BLaER1 (cell line): ENCODE data around the gene CCDC191.
A peak's percentile ranks its signal among the peaks of the same experiment; 100 is the strongest.

Experiments
- H3K27ac ChIP-seq: shearing (Covaris generic); formaldehyde crosslinking; 2 replicates; pipeline ENCODE4 v1.8.1; 2022
- H3K27me3 ChIP-seq: shearing (Covaris generic); formaldehyde crosslinking; 2 replicates; pipeline ENCODE4 v1.8.1; 2022
- H3K36me3 ChIP-seq: shearing (Covaris generic); formaldehyde crosslinking; 2 replicates; pipeline ENCODE4 v1.8.1; 2022
- H3K4me1 ChIP-seq: shearing (Covaris generic); formaldehyde crosslinking; 2 replicates; pipeline ENCODE4 v1.8.1; 2022
- H3K4me2 ChIP-seq: shearing (Covaris generic); formaldehyde crosslinking; 2 replicates; pipeline ENCODE4 v1.8.1; 2022
- H3K4me3 ChIP-seq: shearing (Covaris generic); formaldehyde crosslinking; 2 replicates; pipeline ENCODE4 v1.8.1; 2022
- H3K9ac ChIP-seq: shearing (Covaris generic); formaldehyde crosslinking; 2 replicates; pipeline ENCODE4 v1.8.1; 2022
- H3K9me3 ChIP-seq: shearing (Covaris generic); formaldehyde crosslinking; 2 replicates; pipeline ENCODE4 v1.8.1; 2022
- H4K20me1 ChIP-seq: shearing (Covaris generic); formaldehyde crosslinking; 2 replicates; pipeline ENCODE4 v1.8.1; 2022
- Cebpa-rat ChIP-seq: shearing (Covaris generic); IDR thresholded peaks from 2 replicates; pipeline ENCODE4 v1.8.1; 2022

Gene CCDC191

DNA sequence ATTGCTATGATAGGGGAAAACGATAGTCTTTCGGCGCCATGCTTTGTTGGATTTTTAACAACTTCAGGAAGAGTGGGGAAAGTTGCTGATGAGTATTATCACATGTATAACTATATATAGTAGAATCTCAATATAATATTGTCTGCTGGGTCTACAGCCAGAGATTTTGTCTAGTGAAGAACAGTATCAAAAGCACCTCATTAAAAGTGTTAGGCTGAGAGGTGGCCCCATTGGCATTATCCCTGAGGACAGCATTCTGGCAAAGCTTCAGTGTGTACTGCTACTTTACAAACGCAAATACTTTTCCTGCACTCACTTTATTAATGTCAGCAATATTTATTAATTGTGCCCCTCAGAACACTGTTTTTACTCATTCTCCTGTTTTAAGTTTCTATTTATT, 12.0 kb upstream of the CCDC191 start:
- no peak overlapping the region for H3K9ac ChIP-seq
- no peak for TF ChIP-seq Cebpa-rat
- no peak overlapping the region for H3K4me2 ChIP-seq
- H3K27me3 ChIP-seq: no peaks in the 10 kb centered on the region
- no peaks in the 10 kb centered on the region for H3K9me3 ChIP-seq
- H3K36me3 ChIP-seq: peaks cover 94% of the 10 kb centered on the region
- H3K4me3 ChIP-seq: no peak overlapping the region
- H4K20me1 ChIP-seq: peaks cover 54% of the 10 kb centered on the region
- H3K27ac ChIP-seq: no peak overlapping the region
- H3K4me1 ChIP-seq: no peaks in the 10 kb centered on the region

GRCh38 chr3:114067804-114068203, 11.5 kb upstream of the CCDC191 start:
- no peak for TF ChIP-seq Cebpa-rat
- no peak overlapping the region for H3K4me2 ChIP-seq
- no peak overlapping the region for H3K9ac ChIP-seq
- no peaks in the 10 kb centered on the region for H3K27me3 ChIP-seq
- H3K4me1 ChIP-seq: no peaks in the 10 kb centered on the region
- H4K20me1 ChIP-seq: peaks cover 52% of the 10 kb centered on the region
- H3K36me3 ChIP-seq: peaks cover 88% of the 10 kb centered on the region
- no peak overlapping the region for H3K27ac ChIP-seq
- no peak overlapping the region for H3K4me3 ChIP-seq
- no peaks in the 10 kb centered on the region for H3K9me3 ChIP-seq

- no peak overlapping the region for H3K9ac ChIP-seq
- no peak for TF ChIP-seq Cebpa-rat
- H3K4me2 ChIP-seq: no peak overlapping the region
- H4K20me1 ChIP-seq: peaks cover 56% of the 10 kb centered on the region
- H3K4me3 ChIP-seq: no peak overlapping the region
- no peaks in the 10 kb centered on the region for H3K27me3 ChIP-seq
- peaks cover 20% of the 10 kb centered on the region for H3K4me1 ChIP-seq
- H3K36me3 ChIP-seq: peaks cover 37% of the 10 kb centered on the region
- H3K27ac ChIP-seq: no peak overlapping the region
- H3K9me3 ChIP-seq: no peaks in the 10 kb centered on the region
These were observed 4.8 kb upstream of the CCDC191 start for GRCh38 chr3:114060906-114061655.

GRCh38 chr3:114058646-114059045, 2.3 kb upstream of the CCDC191 start:
- H3K27ac ChIP-seq: no peak overlapping the region
- H3K4me1 ChIP-seq: peaks cover 30% of the 10 kb centered on the region
- H3K9ac ChIP-seq: no peak overlapping the region
- no peaks in the 10 kb centered on the region for H3K27me3 ChIP-seq
- TF ChIP-seq Cebpa-rat: no peak
- H4K20me1 ChIP-seq: peaks cover 32% of the 10 kb centered on the region
- H3K4me3 ChIP-seq: no peak overlapping the region
- H3K9me3 ChIP-seq: no peaks in the 10 kb centered on the region
- peak overlapping the region; percentile 73 for H3K4me2 ChIP-seq
- peaks cover 15% of the 10 kb centered on the region for H3K36me3 ChIP-seq

GRCh38 chr3:114057011-114057347, 653 bp upstream of the CCDC191 start:
- no peak for TF ChIP-seq Cebpa-rat

GRCh38 chr3:114052216-114052615, 4.1 kb downstream of the CCDC191 start:
- H3K36me3 ChIP-seq: no peaks in the 10 kb centered on the region
- H3K27me3 ChIP-seq: no peaks in the 10 kb centered on the region
- no peak overlapping the region for H3K9ac ChIP-seq
- peaks cover 10% of the 10 kb centered on the region for H3K4me1 ChIP-seq
- TF ChIP-seq Cebpa-rat: no peak
- no peak overlapping the region for H3K4me2 ChIP-seq
- no peaks in the 10 kb centered on the region for H4K20me1 ChIP-seq
- no peaks in the 10 kb centered on the region for H3K9me3 ChIP-seq
- no peak overlapping the region for H3K27ac ChIP-seq
- H3K4me3 ChIP-seq: no peak overlapping the region

More at GRCh38 chr3:114057011-114057347, 653 bp upstream of the CCDC191 start:
- H3K27ac ChIP-seq: peak overlapping the region; percentile 50
- H3K36me3 ChIP-seq: peaks cover 15% of the 10 kb centered on the region
- peaks cover 30% of the 10 kb centered on the region for H3K4me1 ChIP-seq
- no peaks in the 10 kb centered on the region for H3K27me3 ChIP-seq
- no peaks in the 10 kb centered on the region for H3K9me3 ChIP-seq
- peak overlapping the region; percentile 80 for H3K9ac ChIP-seq
- H3K4me2 ChIP-seq: peak overlapping the region; percentile 73
- peak overlapping the region; percentile 80 for H3K4me3 ChIP-seq
- peaks cover 20% of the 10 kb centered on the region for H4K20me1 ChIP-seq

- H3K27ac ChIP-seq: no peak overlapping the region
These were observed 13.1 kb downstream of the CCDC191 start for GRCh38 chr3:114043205-114043604.

DNA sequence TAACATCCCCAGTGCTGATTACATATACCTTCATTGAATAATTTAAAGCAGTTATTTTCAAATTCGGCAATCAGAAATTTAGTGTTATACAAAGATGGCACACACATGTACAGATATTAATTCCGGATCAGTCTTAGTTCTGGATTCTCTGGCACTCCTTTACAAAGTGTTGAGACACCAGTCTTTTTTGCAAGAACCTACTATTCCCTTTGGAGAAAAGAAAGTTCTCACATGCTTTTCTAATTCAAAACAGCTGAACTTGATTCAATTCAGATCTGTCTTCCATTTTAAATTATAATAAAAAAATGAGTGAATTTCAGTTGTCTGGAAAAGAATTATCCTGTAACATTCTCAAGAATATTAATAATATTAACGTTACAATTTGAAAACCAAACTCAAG, 20.4 kb downstream of the CCDC191 start:
- no peak for TF ChIP-seq Cebpa-rat
- Histone ChIP-seq H3K27ac (no peak overlapping the region), H3K4me3 (no peak overlapping the region), H3K4me2 (no peak overlapping the region), H3K27me3 (no peaks in the 10 kb centered on the region), H3K36me3 (no peaks in the 10 kb centered on the region), H3K9ac (no peak overlapping the region), H3K4me1 (no peaks in the 10 kb centered on the region), H4K20me1 (no peaks in the 10 kb centered on the region), H3K9me3 (no peaks in the 10 kb centered on the region)

More at GRCh38 chr3:114043205-114043604, 13.1 kb downstream of the CCDC191 start:
- Histone ChIP-seq H3K4me1 (no peaks in the 10 kb centered on the region), H3K36me3 (no peaks in the 10 kb centered on the region), H3K4me2 (no peak overlapping the region), H3K9me3 (no peaks in the 10 kb centered on the region), H3K4me3 (no peak overlapping the region), H3K27me3 (no peaks in the 10 kb centered on the region), H3K9ac (no peak overlapping the region), H4K20me1 (no peaks in the 10 kb centered on the region)
- TF ChIP-seq Cebpa-rat: no peak

- Histone ChIP-seq H4K20me1 (no peaks in the 10 kb centered on the region), H3K9ac (no peak overlapping the region), H3K36me3 (no peaks in the 10 kb centered on the region), H3K27ac (no peak overlapping the region), H3K27me3 (no peaks in the 10 kb centered on the region), H3K4me1 (no peaks in the 10 kb centered on the region), H3K4me3 (no peak overlapping the region), H3K9me3 (no peaks in the 10 kb centered on the region), H3K4me2 (no peak overlapping the region)
- TF ChIP-seq Cebpa-rat: no peak
These were observed 21.4 kb downstream of the CCDC191 start for GRCh38 chr3:114034787-114035545.

DNA sequence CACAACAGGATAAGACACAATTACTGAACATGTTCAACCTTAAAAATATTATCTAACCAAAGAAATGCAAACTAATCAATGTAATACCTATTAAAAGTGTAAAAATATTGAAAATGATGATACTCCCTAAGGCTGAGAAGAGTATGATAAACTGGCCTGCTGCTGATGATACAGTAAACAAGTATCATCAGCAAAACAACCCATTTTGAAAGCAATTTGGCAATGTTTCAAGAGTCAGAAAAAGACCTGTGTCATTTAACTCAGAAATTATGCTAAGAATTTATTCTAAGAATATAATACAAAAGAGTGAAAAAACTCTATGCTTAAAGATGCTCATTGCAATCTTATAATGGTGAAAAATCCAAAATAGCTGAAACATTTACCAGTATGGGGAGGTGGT, 22.1 kb downstream of the CCDC191 start:
- H3K4me3 ChIP-seq: no peak overlapping the region

More for the DNA sequence above, 22.1 kb downstream of the CCDC191 start:
- H3K9ac ChIP-seq: no peak overlapping the region
- H3K4me1 ChIP-seq: no peaks in the 10 kb centered on the region
- no peaks in the 10 kb centered on the region for H3K9me3 ChIP-seq
- no peak overlapping the region for H3K27ac ChIP-seq
- no peak for TF ChIP-seq Cebpa-rat
- H3K4me2 ChIP-seq: no peak overlapping the region
- no peaks in the 10 kb centered on the region for H3K36me3 ChIP-seq
- no peaks in the 10 kb centered on the region for H4K20me1 ChIP-seq
- H3K27me3 ChIP-seq: no peaks in the 10 kb centered on the region
